Caco-2 (cell line): ENCODE data around the gene GRIN3B. TPM values are rescaled to one million over a fixed set of nuclear protein-coding genes. Genes with fewer than 3 reads are reported as not detected.

Source experiments
- BruUV-seq: library from RNA; stranded (reverse); fragments of 400-500 nt; replicated peaks from 2 replicates; lab custom pipeline; 2021; lab: Mats Ljungman, UMichigan
- CTCF ChIA-PET: fragments of 300-600 bp; sonication (Branson Sonifier 250); formaldehyde crosslinking; loops from one replicate; lab custom pipeline; 2022; ENCODE audit warnings: antibody characterized with exemption; lab: Charles Lee
- POLR2A ChIA-PET: fragments of 300-600 bp; sonication (Branson Sonifier 250); formaldehyde crosslinking; loops from one replicate; lab custom pipeline; 2022; ENCODE audit warnings: antibody characterized with exemption; lab: Charles Lee
- DNase-seq, 2 experiments: peaks; one replicate each; pipeline versions ENCODE4 v3.0.0 to v3.0.0-alpha.2; 2020 to 2022
- H3K27me3 ChIP-seq: replicated peaks from 2 replicates; pipeline ENCODE4 v1.6.0; 2011; ENCODE audit warnings: low read length; ENCODE audit not compliant: control insufficient read depth, insufficient read depth
- H3K36me3 ChIP-seq: 2 replicates; pipeline ENCODE4 v1.5.1; 2011; ENCODE audit warnings: low read length; ENCODE audit not compliant: control insufficient read depth, insufficient read depth
- H3K4me1 ChIP-seq: fragments of 250-450 bp; sonication (Bioruptor Pico); 2 replicates; pipeline ENCODE4 v1.5.1; 2020; ENCODE audit warnings: mild to moderate bottlenecking
- H3K4me3 ChIP-seq: 2 replicates; pipeline ENCODE4 v1.5.1; 2011; ENCODE audit warnings: low read depth, mild to moderate bottlenecking, control low read depth, low read length
- H3K9me3 ChIP-seq: fragments of 250-450 bp; sonication (Bioruptor Pico); 2 replicates; pipeline ENCODE4 v1.5.1; 2020; ENCODE audit warnings: mild to moderate bottlenecking, moderate library complexity
- H3K27ac Mint-ChIP-seq: one replicate; pipeline ENCODE4 v1.8.0; 2022; ENCODE audit warnings: mixed read lengths; ENCODE audit not compliant: unreplicated experiment
- H3K27me3 Mint-ChIP-seq: one replicate; pipeline ENCODE4 v1.8.0; 2022; ENCODE audit warnings: mixed read lengths; ENCODE audit not compliant: insufficient read depth, unreplicated experiment
- H3K36me3 Mint-ChIP-seq: one replicate; pipeline ENCODE4 v1.8.0; 2022; ENCODE audit warnings: mild to moderate bottlenecking, mixed read lengths; ENCODE audit not compliant: insufficient read depth, unreplicated experiment
- H3K4me1 Mint-ChIP-seq: one replicate; pipeline ENCODE4 v1.8.0; 2022; ENCODE audit warnings: low read depth, mixed read lengths; ENCODE audit not compliant: unreplicated experiment
- H3K4me3 Mint-ChIP-seq: one replicate; pipeline ENCODE4 v1.8.0; 2022; ENCODE audit warnings: mild to moderate bottlenecking, moderate library complexity, mixed read lengths; ENCODE audit not compliant: unreplicated experiment
- H3K9me3 Mint-ChIP-seq: one replicate; pipeline ENCODE4 v1.8.0; 2022; ENCODE audit warnings: mixed read lengths; ENCODE audit not compliant: unreplicated experiment
- intact Hi-C: fragments of 100-400 bp; cut with micrococcal nuclease; formaldehyde crosslinking; loops from one replicate; pipeline ENCODE4 v1.10.0; 2022; ENCODE audit not compliant: unreplicated experiment
- total RNA-seq: library from RNA; stranded (reverse); gene quantifications from 2 replicates; pipeline ENCODE4 v1.2.3, GENCODE V29; 2022
- TF ChIP-seq, protein P1 (sequence below), 2 experiments: fragments of 200-600 bp in 1 of 2; IDR thresholded peaks; 1 replicate in 1 of 2; 2 replicates in 1 of 2; pipeline versions ENCODE4 v1.5.1 to v1.8.0; 2011 to 2022; ENCODE audit warnings: antibody characterized with exemption in 1 of 2, control low read depth in 1 of 2, inconsistent platforms in 1 of 2, low read depth in 1 of 2, low read length in 1 of 2, mild to moderate bottlenecking in 1 of 2, moderate library complexity in 1 of 2; ENCODE audit not compliant: insufficient read depth in 1 of 2, severe bottlenecking in 1 of 2, unreplicated experiment in 1 of 2

GRIN3B gene
- total RNA-seq, 1 experiment from 2014 or later, result 0.41 TPM

DNA sequence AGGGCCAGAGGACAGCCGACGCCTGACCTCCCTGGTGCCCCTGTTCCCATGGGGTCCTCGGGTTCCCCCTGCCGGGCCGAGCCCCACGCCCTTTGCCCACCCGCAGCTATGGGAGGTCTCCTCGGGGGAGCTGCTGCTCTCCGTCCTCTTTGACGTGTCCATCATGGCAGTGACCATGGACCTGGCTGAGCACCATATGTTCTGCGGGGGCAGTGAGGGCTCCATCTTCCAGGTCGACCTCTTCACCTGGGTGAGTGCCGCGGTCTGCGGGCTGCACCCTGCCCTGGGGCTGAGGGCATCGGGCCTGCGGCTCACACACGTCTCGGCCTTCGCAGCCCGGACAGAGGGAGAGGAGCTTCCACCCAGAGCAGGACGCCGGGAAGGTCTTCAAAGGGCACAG is 9.5 kb upstream of the GRIN3B start:
- Mint-ChIP-seq H3K27ac (no peak overlapping the region), H3K27me3 (no peaks in the 10 kb centered on the region), H3K4me3 (no peak overlapping the region), H3K9me3 (no peaks in the 10 kb centered on the region), H3K36me3 (peaks cover 69% of the 10 kb centered on the region), H3K4me1 (no peaks in the 10 kb centered on the region)
- Histone ChIP-seq H3K4me3 (no peak overlapping the region), H3K4me1 (peaks cover 32% of the 10 kb centered on the region), H3K36me3 (peaks cover 4% of the 10 kb centered on the region), H3K27me3 (no peaks in the 10 kb centered on the region), H3K9me3 (no peaks in the 10 kb centered on the region)
- DNase-seq, result no peak
- no TSS peak for BruUV-seq
- TF ChIP-seq, protein P1, sequence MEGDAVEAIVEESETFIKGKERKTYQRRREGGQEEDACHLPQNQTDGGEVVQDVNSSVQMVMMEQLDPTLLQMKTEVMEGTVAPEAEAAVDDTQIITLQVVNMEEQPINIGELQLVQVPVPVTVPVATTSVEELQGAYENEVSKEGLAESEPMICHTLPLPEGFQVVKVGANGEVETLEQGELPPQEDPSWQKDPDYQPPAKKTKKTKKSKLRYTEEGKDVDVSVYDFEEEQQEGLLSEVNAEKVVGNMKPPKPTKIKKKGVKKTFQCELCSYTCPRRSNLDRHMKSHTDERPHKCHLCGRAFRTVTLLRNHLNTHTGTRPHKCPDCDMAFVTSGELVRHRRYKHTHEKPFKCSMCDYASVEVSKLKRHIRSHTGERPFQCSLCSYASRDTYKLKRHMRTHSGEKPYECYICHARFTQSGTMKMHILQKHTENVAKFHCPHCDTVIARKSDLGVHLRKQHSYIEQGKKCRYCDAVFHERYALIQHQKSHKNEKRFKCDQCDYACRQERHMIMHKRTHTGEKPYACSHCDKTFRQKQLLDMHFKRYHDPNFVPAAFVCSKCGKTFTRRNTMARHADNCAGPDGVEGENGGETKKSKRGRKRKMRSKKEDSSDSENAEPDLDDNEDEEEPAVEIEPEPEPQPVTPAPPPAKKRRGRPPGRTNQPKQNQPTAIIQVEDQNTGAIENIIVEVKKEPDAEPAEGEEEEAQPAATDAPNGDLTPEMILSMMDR (IDR thresholded peaks at IDR 0.05; ENCODE audit: insufficient read depth in 1 of 2, low read depth in 1 of 2, low read length in 1 of 2, severe bottlenecking in 1 of 2, unreplicated experiment in 1 of 2), result no peak
- ChIA-PET POLR2A (no interaction called here), CTCF (no interaction called here)
- intact Hi-C loops, result no loop called here

GRCh38 chr19:991174-991931 is 8.9 kb upstream of the GRIN3B start:
- no peak overlapping the region for H3K27ac Mint-ChIP-seq
- Histone ChIP-seq H3K36me3 (peaks cover 4% of the 10 kb centered on the region), H3K9me3 (no peaks in the 10 kb centered on the region), H3K27me3 (no peaks in the 10 kb centered on the region), H3K4me1 (peaks cover 38% of the 10 kb centered on the region), H3K4me3 (no peak overlapping the region)
- intact Hi-C loops, result no loop called here
- BruUV-seq, result no TSS peak
- no peak overlapping the region for H3K4me3 Mint-ChIP-seq
- TF ChIP-seq, protein P1 (IDR thresholded peaks at IDR 0.05; ENCODE audit: insufficient read depth in 1 of 2, low read depth in 1 of 2, low read length in 1 of 2, severe bottlenecking in 1 of 2, unreplicated experiment in 1 of 2), result no peak
- H3K9me3 Mint-ChIP-seq, result no peaks in the 10 kb centered on the region
- ChIA-PET POLR2A (no interaction called here), CTCF (no interaction called here)
- H3K4me1 Mint-ChIP-seq, result no peaks in the 10 kb centered on the region
- H3K36me3 Mint-ChIP-seq, result peaks cover 75% of the 10 kb centered on the region
- DNase-seq, result peak; percentile 65 to 78
- no peaks in the 10 kb centered on the region for H3K27me3 Mint-ChIP-seq

DNA sequence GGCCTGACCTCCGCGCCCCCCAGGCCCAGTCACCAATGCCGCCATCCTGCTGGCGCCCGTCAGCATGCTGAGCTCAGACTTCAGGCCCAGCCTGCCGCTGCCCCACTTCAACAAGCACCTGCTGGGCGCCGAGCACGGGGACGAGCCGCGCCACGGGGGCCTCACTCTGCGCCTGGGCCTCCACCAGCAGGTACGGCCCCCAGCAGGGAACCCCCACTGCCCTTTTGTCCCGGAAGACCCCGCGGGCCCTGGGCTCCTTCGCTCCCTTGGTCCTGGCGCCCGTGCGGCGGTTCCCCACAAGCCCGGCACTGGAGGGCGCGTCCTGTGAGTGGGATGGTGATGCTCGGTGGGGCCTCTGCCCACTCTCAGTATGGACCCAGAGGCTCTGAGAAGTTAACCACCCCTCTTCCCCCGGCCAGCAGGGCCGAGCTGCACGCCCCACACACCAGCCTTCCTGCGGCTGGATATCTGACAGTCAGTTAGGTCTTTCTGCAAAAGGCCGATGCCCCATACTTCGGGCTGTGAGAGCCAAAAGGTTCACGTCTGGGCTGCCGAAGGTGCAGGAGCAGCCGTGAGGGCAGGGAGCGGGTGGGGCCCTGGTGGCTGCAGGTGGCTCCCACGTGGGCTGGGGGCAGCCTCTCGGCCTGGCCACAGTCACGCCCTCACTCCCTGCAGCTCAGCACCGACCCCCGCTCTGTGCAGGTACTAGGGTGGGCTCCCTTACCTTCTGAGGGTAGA is 8.1 kb upstream of the GRIN3B start:
- H3K9me3 ChIP-seq, result no peaks in the 10 kb centered on the region
- no peak overlapping the region for H3K4me3 ChIP-seq
- Mint-ChIP-seq H3K9me3 (no peaks in the 10 kb centered on the region), H3K36me3 (peaks cover 75% of the 10 kb centered on the region), H3K27me3 (no peaks in the 10 kb centered on the region), H3K4me1 (no peaks in the 10 kb centered on the region), H3K4me3 (no peak overlapping the region), H3K27ac (no peak overlapping the region)
- CTCF ChIA-PET, result no interaction called here
- TF ChIP-seq, protein P1 (IDR thresholded peaks at IDR 0.05; ENCODE audit: insufficient read depth in 1 of 2, low read depth in 1 of 2, low read length in 1 of 2, severe bottlenecking in 1 of 2, unreplicated experiment in 1 of 2), result no peak
- no peaks in the 10 kb centered on the region for H3K27me3 ChIP-seq
- BruUV-seq, result no TSS peak
- peaks cover 42% of the 10 kb centered on the region for H3K4me1 ChIP-seq
- H3K36me3 ChIP-seq, result peaks cover 3% of the 10 kb centered on the region
- POLR2A ChIA-PET, result no interaction called here
- intact Hi-C loops, result no loop called here
- DNase-seq, result no peak
